ENCODE results near the gene TMEM263.

GRCh38 chr12:107007411-107007810 is 51.7 kb downstream of the TMEM263 start:
- TF ChIP-seq CTCF (conservative IDR thresholded peaks at IDR 0.05; ENCODE audit: low read length) (no peak), EZH2phosphoT487 (IDR thresholded peaks at IDR 0.05; ENCODE audit: borderline replicate concordance, low read depth, low read length) (no peak)

All from OCI-LY7 (cell line).